Ishikawa (cell line): Measurements from ENCODE around the gene POLD3.

Experiments
- CREB1 ChIP-seq: IDR thresholded peaks from 2 replicates; pipeline ENCODE4 v1.6.1; 2012; ENCODE audit warnings: low read depth
- EGR1 ChIP-seq: IDR thresholded peaks from 2 replicates; pipeline ENCODE4 v1.6.1; 2012
- TEAD4 ChIP-seq: IDR thresholded peaks from 2 replicates; pipeline ENCODE4 v1.6.1; 2012

GRCh38 chr11:74605403-74605802, 13.0 kb downstream of the POLD3 start:
- no peak for TF ChIP-seq EGR1
- no peak for TF ChIP-seq CREB1
- no peak for TF ChIP-seq TEAD4
